ENCODE results near the gene ACP7.

DNA sequence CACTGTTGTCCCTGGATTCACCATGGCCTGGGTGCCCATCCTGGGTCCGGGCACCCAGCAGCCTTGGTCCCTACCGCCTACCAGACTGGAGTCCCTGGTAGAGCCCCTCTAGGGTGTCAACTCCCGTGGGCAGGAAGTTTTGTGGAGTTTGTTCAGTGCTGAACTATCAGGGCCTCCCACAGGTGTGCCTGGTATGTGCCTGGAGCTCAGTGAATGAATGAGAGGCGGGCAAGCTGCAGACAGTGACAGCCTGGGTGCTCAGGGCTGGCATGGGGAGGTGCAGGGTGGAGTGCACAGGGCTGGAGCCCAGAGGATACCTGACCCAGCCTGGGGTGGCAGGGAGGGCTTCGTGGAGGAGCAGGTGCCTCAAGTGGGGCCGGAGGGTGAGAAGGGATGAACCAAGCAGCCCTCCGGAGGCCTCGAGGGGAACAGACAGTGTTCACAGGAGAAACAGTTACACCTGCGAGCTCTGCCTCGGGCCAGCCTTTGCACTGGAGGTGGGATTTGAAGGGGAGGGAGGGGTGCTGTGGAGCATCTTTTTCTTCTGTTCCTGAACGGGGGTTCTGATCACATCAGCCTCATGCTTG lies 71.0 kb downstream of the ACP7 start:
- TF ChIP-seq CHD4 (IDR thresholded peaks at IDR 0.05; ENCODE audit: borderline replicate concordance) (no peak), SREBF2 (IDR thresholded peaks at IDR 0.05) (no peak)
- TF ChIP-seq, protein P1, sequence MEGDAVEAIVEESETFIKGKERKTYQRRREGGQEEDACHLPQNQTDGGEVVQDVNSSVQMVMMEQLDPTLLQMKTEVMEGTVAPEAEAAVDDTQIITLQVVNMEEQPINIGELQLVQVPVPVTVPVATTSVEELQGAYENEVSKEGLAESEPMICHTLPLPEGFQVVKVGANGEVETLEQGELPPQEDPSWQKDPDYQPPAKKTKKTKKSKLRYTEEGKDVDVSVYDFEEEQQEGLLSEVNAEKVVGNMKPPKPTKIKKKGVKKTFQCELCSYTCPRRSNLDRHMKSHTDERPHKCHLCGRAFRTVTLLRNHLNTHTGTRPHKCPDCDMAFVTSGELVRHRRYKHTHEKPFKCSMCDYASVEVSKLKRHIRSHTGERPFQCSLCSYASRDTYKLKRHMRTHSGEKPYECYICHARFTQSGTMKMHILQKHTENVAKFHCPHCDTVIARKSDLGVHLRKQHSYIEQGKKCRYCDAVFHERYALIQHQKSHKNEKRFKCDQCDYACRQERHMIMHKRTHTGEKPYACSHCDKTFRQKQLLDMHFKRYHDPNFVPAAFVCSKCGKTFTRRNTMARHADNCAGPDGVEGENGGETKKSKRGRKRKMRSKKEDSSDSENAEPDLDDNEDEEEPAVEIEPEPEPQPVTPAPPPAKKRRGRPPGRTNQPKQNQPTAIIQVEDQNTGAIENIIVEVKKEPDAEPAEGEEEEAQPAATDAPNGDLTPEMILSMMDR (IDR thresholded peaks at IDR 0.05): no peak

Measured in A549 (cell line).